Natural killer cell treated with Interleukin-12 subunit alpha and Interleukin-12 subunit beta and Interleukin-15 and Interleukin-18, amount 100 ng/mL, for 72 hours (primary cell): ENCODE results near the gene CDH13. TPM values are rescaled to one million over a fixed set of nuclear protein-coding genes. Genes with fewer than 3 reads are reported as not detected.
A peak's percentile ranks its signal among the peaks of the same experiment; 100 is the strongest.

Source experiments
- ATAC-seq, 2 donors: fragments of 150-1000 bp; cut with Tn5 transposase in 1 of 2; sonication (Bioruptor Pico), chemical (Tn5 transposase) in 1 of 2; 2 replicates each; pipeline ENCODE4 v1.10.0; 2021
- DNase-seq: peaks from one replicate; pipeline ENCODE4 v3.0.0; 2022; ENCODE audit warnings: low spot score
- H3K27ac Mint-ChIP-seq, 2 donors: 1 replicate in 1 of 2; 2 replicates in 1 of 2; pipeline ENCODE4 v1.8.0; 2022; ENCODE audit warnings: mixed read lengths in 2 of 2, mild to moderate bottlenecking in 1 of 2, moderate library complexity in 1 of 2
- H3K27me3 Mint-ChIP-seq, 2 donors: 1 replicate in 1 of 2; 2 replicates in 1 of 2; pipeline ENCODE4 v1.8.0; 2022; ENCODE audit warnings: mixed read lengths in 2 of 2
- H3K36me3 Mint-ChIP-seq: one replicate; pipeline ENCODE4 v1.8.0; 2022; ENCODE audit warnings: mixed read lengths
- H3K4me1 Mint-ChIP-seq, 2 donors: 1 replicate in 1 of 2; 2 replicates in 1 of 2; pipeline ENCODE4 v1.8.0; 2022; ENCODE audit warnings: low read depth in 2 of 2, mixed read lengths in 2 of 2, mild to moderate bottlenecking in 1 of 2
- H3K4me3 Mint-ChIP-seq: one replicate; pipeline ENCODE4 v1.8.0; 2022; ENCODE audit warnings: mixed read lengths
- H3K9me3 Mint-ChIP-seq: 2 replicates; pipeline ENCODE4 v1.8.0; 2022; ENCODE audit warnings: mixed read lengths
- total RNA-seq, 2 donors: library from RNA; stranded (reverse); gene quantifications; one replicate each; pipeline ENCODE4 v1.2.3, GENCODE V29; 2022

Gene CDH13
- total RNA-seq, 2 donors from 2014 or later, result not detected

DNA sequence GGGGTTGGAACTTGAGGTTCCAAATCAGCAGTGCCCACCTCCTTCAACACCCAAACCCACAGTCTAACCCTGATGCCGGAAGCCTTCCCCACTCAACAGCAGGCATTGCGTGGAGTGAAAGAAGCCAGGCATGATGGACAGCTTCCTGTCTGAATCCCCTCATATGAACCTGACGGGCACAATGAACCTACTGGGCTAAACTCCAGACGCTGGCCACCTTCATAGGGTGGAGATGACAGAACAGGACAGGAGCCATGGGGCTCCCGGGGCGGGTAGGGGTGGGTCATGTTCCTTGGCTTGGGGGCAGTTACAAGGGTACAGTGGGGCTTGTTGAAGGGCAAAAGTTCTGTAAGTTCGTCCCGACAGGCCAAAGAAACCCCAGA lies 1180.5 kb downstream of the CDH13 start:
- peaks cover 3% of the 10 kb centered on the region for H3K9me3 Mint-ChIP-seq
- H3K4me3 Mint-ChIP-seq, result no peak overlapping the region
- ATAC-seq (no peak), DNase-seq (no peak)
- H3K27ac Mint-ChIP-seq, result peak overlapping the region; percentile 76 to 93
- peaks cover 12 to 19% of the 10 kb centered on the region in 2 donors for H3K4me1 Mint-ChIP-seq
- H3K36me3 Mint-ChIP-seq, result peaks cover 7% of the 10 kb centered on the region
- peaks cover 4 to 8% of the 10 kb centered on the region in 2 donors for H3K27me3 Mint-ChIP-seq

DNA sequence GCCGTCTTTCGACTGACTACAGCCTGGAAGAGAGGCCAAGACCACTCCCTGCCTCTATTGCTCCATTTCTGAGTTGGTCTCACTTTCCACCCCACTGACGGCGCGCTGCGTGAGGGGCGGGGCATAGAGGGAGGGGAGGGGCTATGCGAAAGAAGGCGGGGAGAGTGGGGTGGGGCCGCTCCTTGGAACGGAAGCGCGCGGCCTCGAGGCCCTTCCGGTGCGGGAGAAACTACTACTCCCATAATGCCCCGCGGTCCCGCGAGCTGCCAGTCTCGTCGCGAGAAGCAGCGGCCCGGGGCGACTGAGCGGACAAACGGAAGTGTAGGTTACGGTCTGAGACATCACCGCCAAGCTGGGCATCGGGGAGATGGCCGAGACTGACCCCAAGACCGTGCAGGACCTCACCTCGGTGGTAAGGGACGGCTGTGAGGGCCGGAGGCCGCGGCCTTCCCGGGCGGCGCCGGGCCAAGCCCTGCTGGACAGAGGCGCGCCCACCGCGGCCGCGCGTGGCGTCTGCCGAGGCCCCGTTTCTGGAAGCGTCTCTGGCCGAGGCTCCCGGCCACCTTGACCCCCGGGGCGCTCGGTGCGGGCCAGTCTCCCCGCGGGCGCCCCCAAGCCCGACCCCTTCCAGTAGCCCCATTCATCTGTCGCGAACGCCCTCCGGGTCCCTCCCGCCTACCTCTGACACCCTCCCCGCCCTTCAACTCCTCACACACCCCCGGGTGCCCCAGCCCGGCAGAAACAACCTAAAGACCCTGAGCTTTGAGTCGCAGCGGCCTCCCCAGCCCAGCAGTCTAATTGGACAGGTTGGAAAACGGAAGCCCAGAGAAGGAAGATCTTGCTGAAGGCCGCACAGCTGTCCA lies 1181.2 kb downstream of the CDH13 start, which contains the start of gene HSBP1:
Gene HSBP1, plus strand, starts transcription at position 269 of the 863 bp plus-strand sequence. Its CDS starts 99 bp downstream, at position 368.
- peaks cover 4% of the 10 kb centered on the region in 2 donors for H3K27me3 Mint-ChIP-seq
- H3K36me3 Mint-ChIP-seq, result peaks cover 7% of the 10 kb centered on the region
- DNase-seq, result peak; percentile 94
- H3K4me1 Mint-ChIP-seq, result peaks cover 12 to 19% of the 10 kb centered on the region in 2 donors
- H3K27ac Mint-ChIP-seq, result peak within 1 kb of the TSS; percentile 76 to 93
- peak within 1 kb of the TSS; percentile 97 for H3K4me3 Mint-ChIP-seq
- peak; percentile 99 for ATAC-seq
- peaks cover 3% of the 10 kb centered on the region for H3K9me3 Mint-ChIP-seq

DNA sequence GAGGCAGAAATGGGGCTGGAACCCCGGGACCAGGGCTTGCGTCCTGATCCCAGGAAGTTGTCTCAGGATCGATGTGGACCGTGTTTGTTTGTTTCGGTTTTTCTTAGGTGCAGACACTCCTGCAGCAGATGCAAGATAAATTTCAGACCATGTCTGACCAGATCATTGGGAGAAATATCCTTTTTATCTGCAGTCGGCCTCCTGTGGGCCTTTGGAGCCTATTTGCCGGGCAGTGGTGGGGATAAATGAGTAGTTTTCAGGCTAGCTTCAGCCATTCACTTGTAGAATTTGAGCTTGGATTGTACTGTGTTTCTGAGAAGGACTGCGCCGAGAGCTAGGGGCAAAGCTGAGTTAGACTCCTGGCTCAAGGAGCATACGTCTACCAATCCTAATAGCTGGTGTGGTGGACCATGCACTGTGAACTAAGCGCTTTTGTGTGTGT lies 1181.8 kb downstream of the CDH13 start:
- H3K27me3 Mint-ChIP-seq, result peaks cover 0 to 4% of the 10 kb centered on the region in 2 donors
- H3K4me3 Mint-ChIP-seq, result peak overlapping the region; percentile 97
- ATAC-seq (no peak), DNase-seq (no peak)
- H3K4me1 Mint-ChIP-seq, result peaks cover 12 to 19% of the 10 kb centered on the region in 2 donors
- peaks cover 7% of the 10 kb centered on the region for H3K36me3 Mint-ChIP-seq
- H3K9me3 Mint-ChIP-seq, result peaks cover 3% of the 10 kb centered on the region
- peak overlapping the region; percentile 76 to 93 for H3K27ac Mint-ChIP-seq

DNA sequence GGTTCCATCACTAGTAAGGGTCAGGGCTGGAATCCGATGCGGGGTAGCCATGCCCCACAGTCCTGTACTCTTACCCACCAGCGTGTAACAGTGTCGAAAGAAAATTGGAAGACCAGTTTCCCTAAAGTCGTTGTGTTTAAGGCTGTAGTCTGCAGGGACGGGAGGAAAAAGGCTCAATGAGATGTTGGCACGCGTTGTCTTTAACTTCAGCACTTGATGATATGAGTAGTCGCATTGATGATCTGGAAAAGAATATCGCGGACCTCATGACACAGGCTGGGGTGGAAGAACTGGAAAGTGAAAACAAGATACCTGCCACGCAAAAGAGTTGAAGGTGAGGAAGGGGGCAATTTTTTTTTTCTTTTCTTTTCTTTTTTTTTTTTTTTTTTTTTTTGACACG lies 1182.3 kb downstream of the CDH13 start:
- no peak for DNase-seq

DNA sequence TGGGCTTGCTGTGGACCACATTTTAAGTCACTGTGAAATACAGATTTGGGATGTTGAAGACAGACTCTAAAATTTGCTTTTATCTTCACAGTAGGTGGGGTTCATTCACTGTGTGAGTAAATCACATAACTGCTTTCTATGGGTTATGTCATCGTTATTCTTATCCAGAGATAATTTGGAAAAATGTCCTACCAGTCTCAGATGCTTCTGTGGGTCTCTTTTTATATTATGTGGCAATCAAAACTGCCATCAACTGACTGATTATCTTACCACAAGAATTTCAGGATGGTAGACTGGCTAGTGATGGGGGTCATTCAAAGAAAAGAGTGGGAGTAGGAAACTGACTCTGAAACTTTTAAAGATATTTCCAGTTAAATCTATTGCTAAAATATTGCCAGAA lies 1184.1 kb downstream of the CDH13 start:
- peaks cover 3% of the 10 kb centered on the region for H3K9me3 Mint-ChIP-seq
- ATAC-seq (no peak), DNase-seq (no peak)
- H3K4me1 Mint-ChIP-seq, result peaks cover 12 to 19% of the 10 kb centered on the region in 2 donors
- H3K4me3 Mint-ChIP-seq, result no peak overlapping the region
- peak overlapping the region in 1 of 2 donors; percentile 25 for H3K27ac Mint-ChIP-seq
- peaks cover 7% of the 10 kb centered on the region for H3K36me3 Mint-ChIP-seq
- no peaks in the 10 kb centered on the region for H3K27me3 Mint-ChIP-seq

More for the DNA sequence above, 1182.3 kb downstream of the CDH13 start:
- Mint-ChIP-seq H3K4me3 (peak overlapping the region; percentile 97), H3K27ac (peak overlapping the region; percentile 76 to 93), H3K4me1 (peaks cover 12 to 19% of the 10 kb centered on the region in 2 donors), H3K36me3 (peaks cover 7% of the 10 kb centered on the region), H3K27me3 (peaks cover 0 to 1% of the 10 kb centered on the region in 2 donors), H3K9me3 (peaks cover 3% of the 10 kb centered on the region)
- no peak for ATAC-seq

DNA sequence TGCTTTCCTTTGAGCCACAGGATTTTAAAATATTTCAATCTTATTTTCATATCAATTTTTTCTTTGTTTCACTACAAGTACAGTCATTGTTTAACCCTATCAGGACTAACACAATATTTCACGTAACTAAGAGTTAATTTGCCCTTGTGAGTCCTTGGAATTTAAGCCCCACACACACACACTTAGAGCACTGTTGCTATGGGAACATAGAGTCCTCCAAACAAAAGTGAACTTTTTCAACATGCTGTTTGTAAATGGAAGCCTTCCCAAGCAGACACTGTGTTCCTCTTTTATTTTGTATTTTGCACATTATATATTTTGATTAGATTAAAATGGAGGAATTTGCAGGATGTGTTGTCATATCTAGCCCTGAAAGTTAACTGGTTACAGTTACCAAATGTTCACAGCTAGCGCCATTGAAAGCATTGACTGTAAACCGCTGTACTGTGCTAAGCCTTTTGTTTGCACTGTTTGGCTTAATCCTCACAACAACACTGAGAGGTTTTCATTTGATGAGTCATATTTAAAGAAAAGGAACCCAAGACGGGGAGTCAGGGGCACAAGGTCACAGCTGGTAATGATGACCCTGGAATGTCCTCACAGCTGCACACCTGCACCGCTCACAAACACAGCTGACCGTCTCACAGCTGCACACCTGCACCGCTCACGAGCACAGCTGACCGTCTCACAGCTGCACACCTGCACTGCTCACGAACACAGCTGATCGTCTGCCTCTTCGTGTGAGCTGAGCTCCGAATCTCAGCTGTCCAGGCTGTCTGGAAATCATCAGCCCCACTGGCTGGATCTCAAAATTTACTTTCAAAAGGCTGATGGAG lies 1187.3 kb downstream of the CDH13 start:
- no peak overlapping the region for H3K27ac Mint-ChIP-seq
- no peaks in the 10 kb centered on the region for H3K9me3 Mint-ChIP-seq
- ATAC-seq, result no peak
- DNase-seq, result no peak
- H3K36me3 Mint-ChIP-seq, result peaks cover 4% of the 10 kb centered on the region
- H3K4me3 Mint-ChIP-seq, result no peak overlapping the region
- H3K4me1 Mint-ChIP-seq, result peaks cover 3 to 4% of the 10 kb centered on the region in 2 donors
- H3K27me3 Mint-ChIP-seq, result no peaks in the 10 kb centered on the region

DNA sequence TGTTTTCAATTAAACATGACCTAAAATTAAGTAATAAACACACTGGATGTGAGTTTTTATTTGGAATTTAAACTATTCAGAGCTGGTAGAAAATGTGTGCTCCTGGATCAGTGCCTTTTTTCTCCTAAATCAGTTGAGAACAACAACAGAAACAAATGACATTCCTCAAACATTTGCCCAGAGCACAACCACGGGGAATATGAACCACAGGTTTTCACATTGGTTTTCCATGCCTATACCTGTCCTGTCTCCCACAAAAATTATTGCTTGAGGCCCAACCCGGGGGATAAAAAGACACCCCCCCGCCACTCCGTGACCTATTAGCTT lies 1187.9 kb downstream of the CDH13 start:
- Mint-ChIP-seq H3K27me3 (no peaks in the 10 kb centered on the region), H3K36me3 (no peaks in the 10 kb centered on the region), H3K4me3 (no peak overlapping the region), H3K27ac (no peak overlapping the region), H3K9me3 (no peaks in the 10 kb centered on the region), H3K4me1 (no peaks in the 10 kb centered on the region)
- no peak for DNase-seq
- no peak for ATAC-seq

DNA sequence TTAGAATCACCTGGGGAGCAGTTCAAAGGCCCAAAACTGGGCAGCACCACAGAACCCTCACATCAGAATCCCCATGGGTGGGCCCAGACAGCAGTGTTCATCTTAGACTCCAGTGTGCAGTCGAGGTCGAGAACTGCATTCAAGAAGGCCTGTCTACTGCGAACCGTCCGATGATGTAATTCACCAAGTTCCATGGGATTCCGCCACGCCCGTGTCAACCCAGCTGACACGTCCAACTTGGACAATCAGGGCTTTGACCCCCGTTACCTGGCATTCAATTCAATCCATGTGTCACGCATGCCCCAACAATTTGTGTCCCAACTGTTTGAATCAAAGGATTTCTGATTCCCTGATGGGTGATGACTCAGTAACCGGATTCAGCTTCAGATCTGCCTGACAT lies 1190.3 kb downstream of the CDH13 start:
- Mint-ChIP-seq H3K36me3 (no peaks in the 10 kb centered on the region), H3K4me1 (no peaks in the 10 kb centered on the region), H3K9me3 (no peaks in the 10 kb centered on the region), H3K4me3 (no peak overlapping the region), H3K27me3 (peaks cover under 1 to 5% of the 10 kb centered on the region in 2 donors), H3K27ac (no peak overlapping the region)
- DNase-seq (no peak), ATAC-seq (no peak)

DNA sequence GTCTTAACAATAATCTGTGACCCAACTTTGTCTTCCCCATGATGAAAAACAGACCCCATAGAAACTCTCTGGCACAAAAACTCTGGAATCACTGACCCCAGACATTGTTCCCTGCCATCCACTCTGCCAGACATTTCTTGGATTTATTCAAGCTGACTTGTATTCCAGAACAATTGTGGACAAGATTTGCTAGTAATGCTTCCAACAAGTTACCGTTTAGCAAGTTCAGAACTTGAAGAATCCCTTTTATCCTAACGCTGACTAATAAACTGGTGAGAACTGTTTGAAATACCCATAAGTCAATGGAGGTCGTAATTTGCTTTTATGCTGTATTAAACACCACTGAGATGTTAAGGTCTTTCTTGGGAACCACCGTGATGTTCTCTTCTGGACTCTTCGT lies 1191.5 kb downstream of the CDH13 start:
- no peak for ATAC-seq

DNA sequence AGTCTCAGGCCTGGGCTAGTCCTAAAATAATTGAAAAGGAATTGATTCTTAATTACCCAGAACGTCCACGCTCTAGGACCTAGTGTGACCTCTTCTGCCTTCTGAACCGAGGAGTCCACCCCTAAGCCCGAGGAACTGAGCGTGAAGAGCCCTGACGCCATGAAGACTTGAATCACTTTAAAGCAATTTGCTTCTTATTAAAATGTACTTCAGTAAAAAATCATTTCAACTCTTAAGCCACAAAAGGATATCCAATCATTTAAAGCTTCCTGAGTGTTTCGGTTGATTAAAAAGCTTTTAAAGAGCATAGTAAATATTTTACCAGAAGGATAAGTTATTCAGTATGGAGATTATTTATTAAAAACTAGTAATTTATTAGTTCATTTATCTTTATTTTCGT lies 1192.6 kb downstream of the CDH13 start:
- no peaks in the 10 kb centered on the region for H3K36me3 Mint-ChIP-seq
- ATAC-seq (no peak), DNase-seq (no peak)
- H3K27me3 Mint-ChIP-seq, result peaks cover 7 to 12% of the 10 kb centered on the region in 2 donors
- H3K9me3 Mint-ChIP-seq, result no peaks in the 10 kb centered on the region
- no peak overlapping the region for H3K4me3 Mint-ChIP-seq
- no peak overlapping the region for H3K27ac Mint-ChIP-seq
- H3K4me1 Mint-ChIP-seq, result no peaks in the 10 kb centered on the region

More for the DNA sequence above, 1191.5 kb downstream of the CDH13 start:
- no peak overlapping the region for H3K27ac Mint-ChIP-seq
- H3K27me3 Mint-ChIP-seq, result peaks cover 7 to 12% of the 10 kb centered on the region in 2 donors
- H3K9me3 Mint-ChIP-seq, result no peaks in the 10 kb centered on the region
- H3K4me3 Mint-ChIP-seq, result no peak overlapping the region
- H3K4me1 Mint-ChIP-seq, result no peaks in the 10 kb centered on the region
- no peak for DNase-seq
- H3K36me3 Mint-ChIP-seq, result no peaks in the 10 kb centered on the region

DNA sequence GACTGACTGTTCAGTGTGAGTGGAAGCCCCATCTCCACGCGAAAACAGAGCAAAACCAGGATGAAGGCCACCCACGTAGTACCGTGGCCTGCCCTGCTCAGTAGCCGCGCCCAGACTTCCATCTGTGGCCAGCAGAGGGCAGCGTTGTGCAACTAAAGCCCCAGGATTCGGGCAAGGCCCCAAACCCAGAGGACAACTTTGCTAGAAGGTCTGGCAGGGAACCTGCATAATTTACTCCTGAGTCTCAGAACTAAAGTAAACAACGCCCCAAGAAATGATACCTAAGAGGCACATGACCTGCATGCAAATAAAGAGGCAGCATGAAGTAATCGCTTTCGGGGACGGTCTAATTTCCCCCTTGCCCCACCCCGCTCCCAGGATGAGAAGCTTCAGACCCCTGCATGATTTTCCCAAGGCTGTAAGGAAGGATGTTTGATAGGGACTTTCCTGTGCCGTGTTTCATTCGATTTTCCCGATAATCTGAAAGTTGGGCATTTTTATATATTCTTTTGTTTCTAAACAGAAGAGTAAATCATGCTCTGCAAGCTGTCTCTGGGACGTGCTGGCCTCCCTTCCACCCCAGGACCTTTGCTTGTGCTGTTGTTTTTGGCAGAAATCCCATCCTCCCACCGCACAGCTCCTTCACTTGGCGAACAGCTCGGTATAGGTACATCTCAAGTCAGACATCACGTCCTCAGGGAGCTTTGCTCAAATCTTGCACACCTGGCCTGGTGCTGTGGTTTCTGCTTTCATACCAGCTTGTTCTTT lies 1199.6 kb downstream of the CDH13 start:
- DNase-seq (peak; percentile 75), ATAC-seq (peak; percentile 79 to 86)
- peaks cover 0 to 6% of the 10 kb centered on the region in 2 donors for H3K4me1 Mint-ChIP-seq
- H3K4me3 Mint-ChIP-seq, result no peak overlapping the region
- no peak overlapping the region for H3K27ac Mint-ChIP-seq
- H3K36me3 Mint-ChIP-seq, result no peaks in the 10 kb centered on the region
- peaks cover 7 to 9% of the 10 kb centered on the region in 2 donors for H3K27me3 Mint-ChIP-seq
- no peaks in the 10 kb centered on the region for H3K9me3 Mint-ChIP-seq

DNA sequence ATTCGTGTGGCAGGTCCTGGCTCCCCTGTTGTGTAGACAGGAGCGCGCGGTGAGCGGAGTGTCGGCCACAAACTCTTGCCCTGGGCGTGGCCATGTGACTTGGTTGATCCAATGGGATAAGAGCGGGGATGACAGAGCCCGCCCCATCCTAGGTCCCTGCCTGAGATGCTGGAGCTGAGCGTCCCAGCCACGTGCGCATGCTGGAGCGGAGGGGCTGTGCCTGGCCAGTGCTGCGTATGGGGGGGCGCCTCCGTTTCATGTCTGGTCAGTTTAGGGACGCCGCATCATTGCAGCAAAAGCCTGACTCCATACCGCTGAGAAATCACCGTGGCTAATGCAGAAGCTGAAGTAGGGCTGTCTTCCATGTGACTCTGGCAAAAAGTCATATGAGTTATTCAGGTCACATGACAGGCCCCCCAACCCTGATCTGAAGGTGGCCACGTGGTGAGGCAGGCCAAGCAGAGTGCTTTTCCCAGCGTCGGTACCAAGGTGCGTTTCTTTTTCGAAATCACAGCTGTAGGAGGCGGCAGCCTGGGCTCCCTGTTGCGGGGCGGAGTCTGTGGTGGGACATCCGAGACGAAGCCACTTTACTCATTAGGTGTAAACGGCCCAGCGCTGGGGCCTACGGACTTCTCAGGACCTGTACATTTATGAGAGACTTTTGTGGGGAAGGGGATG lies 1203.5 kb downstream of the CDH13 start:
- peaks cover under 1 to 6% of the 10 kb centered on the region in 2 donors for H3K4me1 Mint-ChIP-seq
- no peak overlapping the region for H3K4me3 Mint-ChIP-seq
- H3K27ac Mint-ChIP-seq, result no peak overlapping the region
- ATAC-seq (no peak), DNase-seq (no peak)
- H3K9me3 Mint-ChIP-seq, result no peaks in the 10 kb centered on the region
- H3K36me3 Mint-ChIP-seq, result no peaks in the 10 kb centered on the region
- peaks cover 0 to 8% of the 10 kb centered on the region in 2 donors for H3K27me3 Mint-ChIP-seq
